Body of pancreas (tissue), 4 donors: Measurements from ENCODE around the gene C2CD4C.

Experiments used
- CTCF ChIP-seq, 7 experiments: fragments of 450-650 bp in 4 of 7; fragments of 200-600 bp in 3 of 7; sonication (generic) in 3 of 7; IDR thresholded peaks; one replicate each; pipeline ENCODE4 v1.5.1; 2016 to 2019; ENCODE audit warnings: antibody characterized with exemption in 7 of 7
- POLR2A ChIP-seq, 3 donors: fragments of 450-650 bp; IDR thresholded peaks; one replicate each; pipeline ENCODE4 v1.6.1; 2016; ENCODE audit warnings: antibody characterized with exemption in 3 of 3, mild to moderate bottlenecking in 2 of 3

DNA sequence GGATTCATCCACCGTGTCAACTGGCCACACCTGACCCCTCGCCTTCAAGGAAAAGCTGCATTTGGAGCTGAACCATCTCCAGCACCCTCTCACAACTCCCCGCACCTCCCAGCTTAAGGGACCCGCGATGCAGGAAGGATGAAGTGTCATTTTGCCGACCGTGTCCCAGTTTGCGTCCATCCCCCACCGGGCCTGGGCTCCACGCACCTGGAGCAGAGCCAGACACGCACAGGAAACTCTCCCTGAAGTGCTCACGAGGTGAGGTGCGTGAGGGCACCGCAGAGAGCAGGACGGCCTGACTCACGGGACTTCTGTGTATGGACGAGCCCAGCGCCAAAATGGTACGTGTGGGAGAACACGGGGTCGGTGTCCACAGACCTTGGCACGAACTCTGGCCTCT is 44.7 kb upstream of the C2CD4C start:
- TF ChIP-seq CTCF (IDR thresholded peaks at IDR 0.05) = no peak
- TF ChIP-seq POLR2A (IDR thresholded peaks at IDR 0.05) = no peak
